GM18519 (cell line): ENCODE data around the gene FBLN1.
"Not testable (repeated sequence)": the region's sequence is repeated elsewhere in the genome, so short reads cannot be mapped to it uniquely, and the experiment has no call there.

Source experiments
- ATAC-seq: cut with Tn5 transposase; IDR thresholded peaks from one replicate; pipeline ENCODE4 v1.9.1; 2021; ENCODE audit warnings: mild to moderate bottlenecking, moderate library complexity; ENCODE audit not compliant: unreplicated experiment, low FRiP score

FBLN1 gene

DNA sequence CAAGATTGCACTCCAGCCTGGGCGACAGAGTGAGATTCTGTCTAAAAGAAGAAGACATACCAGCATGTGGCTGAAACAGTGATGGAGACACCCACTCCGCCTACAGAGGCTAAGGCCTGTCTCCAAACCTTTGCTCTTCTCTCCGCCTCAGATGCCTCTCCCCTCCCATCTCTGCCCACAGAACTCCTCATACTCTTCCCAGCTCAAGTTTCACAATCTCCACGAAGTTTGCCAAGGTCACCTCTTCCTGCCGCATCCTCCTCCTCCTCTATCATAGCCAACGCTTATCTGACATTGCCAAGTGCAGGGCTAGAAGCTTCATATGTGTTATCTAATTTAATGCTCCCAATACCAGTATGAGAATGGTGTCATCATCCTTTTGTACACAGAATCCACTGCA lies 25.9 kb upstream of the FBLN1 start:
- ATAC-seq = no peak

GRCh38 chr22:45477366-45478107 lies 25.1 kb upstream of the FBLN1 start:
- no peak for ATAC-seq

- no peak for ATAC-seq
Observed at GRCh38 chr22:45478108-45478771, 24.4 kb upstream of the FBLN1 start.

GRCh38 chr22:45480717-45481116 lies 22.0 kb upstream of the FBLN1 start:
- no peak for ATAC-seq

GRCh38 chr22:45481661-45482060 lies 21.0 kb upstream of the FBLN1 start:
- no peak for ATAC-seq

- no peak for ATAC-seq
Observed at GRCh38 chr22:45482169-45482568, 20.5 kb upstream of the FBLN1 start.

- no peak for ATAC-seq
Observed at GRCh38 chr22:45483319-45483718, 19.4 kb upstream of the FBLN1 start.

DNA sequence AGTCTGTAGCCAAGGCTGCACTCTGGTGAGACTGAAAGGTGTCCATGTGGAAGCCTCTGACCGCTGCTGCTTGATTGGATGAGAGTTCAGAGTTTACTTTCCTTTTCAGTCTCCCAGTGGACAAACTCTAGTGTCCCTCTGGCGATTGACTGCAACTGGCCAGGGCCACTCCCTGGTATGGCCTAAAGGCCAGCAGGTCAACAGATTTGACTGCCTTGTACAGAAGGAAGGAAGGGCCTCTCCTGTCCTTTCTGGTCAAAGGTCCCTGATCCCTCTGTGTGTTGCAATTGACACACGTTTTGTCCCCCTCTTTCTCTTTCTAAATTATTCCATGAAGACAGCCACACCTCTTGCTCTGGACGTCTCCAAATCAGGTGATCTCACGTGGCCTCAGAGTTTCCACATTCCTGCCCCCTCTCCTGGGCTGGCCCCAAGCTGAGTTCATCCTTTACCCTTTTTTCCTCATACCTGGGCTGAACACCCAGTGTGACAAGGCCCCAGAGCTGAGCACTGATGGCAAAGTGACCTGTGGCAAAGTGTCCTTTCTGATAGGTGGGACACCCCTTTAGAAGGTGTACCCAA lies 18.7 kb upstream of the FBLN1 start:
- no peak for ATAC-seq

- ATAC-seq = no peak
Observed at GRCh38 chr22:45484742-45485141, 17.9 kb upstream of the FBLN1 start.

DNA sequence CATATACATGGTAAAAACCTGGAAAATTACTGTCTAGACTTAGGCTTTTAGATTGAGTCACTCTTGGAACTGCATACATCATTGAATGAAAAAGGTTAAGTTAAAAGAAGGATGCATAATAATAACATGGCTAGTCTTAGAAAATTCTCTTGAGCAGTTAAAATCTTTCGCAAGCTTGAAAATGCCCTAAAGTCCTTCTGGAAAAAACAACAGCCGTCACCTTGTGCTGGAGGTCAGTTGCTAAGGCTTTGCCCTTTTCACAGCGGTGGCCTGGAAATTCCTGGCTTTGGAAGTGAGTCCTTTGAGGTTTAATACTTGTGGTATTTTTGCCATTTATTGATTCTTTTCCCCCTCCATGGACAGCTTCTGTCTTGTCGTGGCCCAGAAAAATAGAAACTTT lies 17.4 kb upstream of the FBLN1 start:
- no peak for ATAC-seq

DNA sequence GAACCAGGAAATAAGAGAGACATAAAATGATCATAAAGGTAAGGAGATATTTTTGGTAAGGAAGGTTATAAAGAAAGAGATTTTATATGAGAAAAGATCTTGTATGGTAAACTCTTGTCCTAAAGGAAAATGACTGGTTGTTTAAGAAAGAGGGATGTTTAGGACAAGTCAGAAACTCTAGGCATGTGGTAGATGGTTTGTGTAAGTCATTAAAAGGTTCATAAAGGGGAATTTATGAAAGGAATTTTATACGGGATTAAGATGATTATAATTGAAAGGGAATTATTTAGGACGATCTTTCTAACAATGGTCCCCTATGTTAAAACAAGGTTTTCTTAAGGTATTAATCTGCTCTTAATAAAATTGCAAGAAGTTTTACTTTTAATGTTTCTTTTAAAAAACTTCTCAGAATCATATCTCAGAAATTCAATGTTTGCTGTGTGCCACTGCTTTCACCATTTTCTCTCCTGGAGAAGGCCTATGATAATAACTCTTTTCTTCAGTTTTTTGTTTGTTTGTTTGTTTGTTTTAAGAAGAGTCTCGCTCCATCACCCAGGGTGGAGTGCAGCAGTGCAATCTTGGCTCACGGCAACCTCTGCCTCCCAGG lies 13.8 kb upstream of the FBLN1 start:
- ATAC-seq = no peak

DNA sequence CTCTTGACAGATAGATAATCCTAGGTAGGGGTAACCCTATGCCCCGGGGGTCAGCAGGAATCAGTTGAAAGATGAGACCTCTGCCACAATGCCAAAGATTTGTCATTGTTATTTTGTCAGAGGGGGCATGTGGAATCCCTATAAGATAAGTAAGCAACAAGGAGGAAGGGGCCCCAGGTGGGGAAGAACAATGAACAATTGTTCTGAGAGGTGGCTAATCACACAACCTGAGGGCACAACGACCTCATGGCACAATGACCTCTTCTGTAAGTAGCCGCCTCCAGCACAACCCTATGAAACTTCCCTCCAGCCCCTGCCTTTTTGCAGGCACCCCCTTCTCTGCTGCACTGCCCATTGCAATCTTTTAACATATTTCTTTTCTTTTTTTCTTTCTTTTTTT lies 11.8 kb upstream of the FBLN1 start:
- no peak for ATAC-seq

GRCh38 chr22:45491841-45492240 lies 10.8 kb upstream of the FBLN1 start:
- ATAC-seq = no peak

DNA sequence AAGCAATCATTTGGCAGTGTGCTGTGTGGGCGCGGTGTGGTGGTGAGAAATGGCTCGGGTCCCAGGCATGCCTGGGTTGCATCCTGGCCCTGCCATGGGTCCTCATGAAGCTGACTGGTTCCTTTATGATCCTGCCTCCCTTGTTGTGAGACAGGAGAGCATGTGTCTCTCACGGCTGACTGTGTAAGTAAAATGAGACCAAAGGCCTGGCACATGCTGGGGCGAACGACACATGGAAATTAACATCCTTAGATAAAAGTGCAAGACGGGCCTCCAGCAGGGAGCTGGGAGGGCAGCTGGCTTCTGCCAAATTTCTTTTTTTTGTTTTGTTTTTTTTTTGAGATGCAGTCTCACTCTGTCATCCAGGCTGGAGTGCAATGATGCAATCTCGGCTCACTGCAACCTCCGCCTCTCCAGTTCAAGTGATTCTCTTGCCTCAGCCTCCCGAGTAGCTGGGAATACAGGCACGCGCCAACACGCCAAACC lies 9.4 kb upstream of the FBLN1 start:
- ATAC-seq = no peak

DNA sequence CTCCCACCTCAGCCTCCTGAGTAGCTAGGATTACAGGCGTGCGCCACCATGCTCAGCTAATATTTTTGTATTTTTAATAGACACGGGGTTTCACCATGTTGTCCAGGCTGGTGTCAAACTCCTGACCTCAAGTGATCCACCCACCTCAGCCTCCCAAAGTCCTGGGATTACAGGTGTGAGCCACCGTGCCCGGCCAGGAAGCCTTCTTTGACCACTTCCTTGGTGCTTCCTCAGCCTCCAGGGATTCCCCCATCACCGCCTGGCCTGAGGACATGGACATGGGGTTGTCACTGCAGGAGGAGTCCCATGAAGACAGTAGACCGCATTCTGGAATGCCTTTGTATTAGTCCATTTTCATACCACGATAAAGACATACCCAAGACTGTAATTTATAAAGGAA lies 8.4 kb upstream of the FBLN1 start:
- ATAC-seq = not testable (repeated sequence)

GRCh38 chr22:45495616-45496015 lies 7.1 kb upstream of the FBLN1 start:
- not testable (repeated sequence) for ATAC-seq

DNA sequence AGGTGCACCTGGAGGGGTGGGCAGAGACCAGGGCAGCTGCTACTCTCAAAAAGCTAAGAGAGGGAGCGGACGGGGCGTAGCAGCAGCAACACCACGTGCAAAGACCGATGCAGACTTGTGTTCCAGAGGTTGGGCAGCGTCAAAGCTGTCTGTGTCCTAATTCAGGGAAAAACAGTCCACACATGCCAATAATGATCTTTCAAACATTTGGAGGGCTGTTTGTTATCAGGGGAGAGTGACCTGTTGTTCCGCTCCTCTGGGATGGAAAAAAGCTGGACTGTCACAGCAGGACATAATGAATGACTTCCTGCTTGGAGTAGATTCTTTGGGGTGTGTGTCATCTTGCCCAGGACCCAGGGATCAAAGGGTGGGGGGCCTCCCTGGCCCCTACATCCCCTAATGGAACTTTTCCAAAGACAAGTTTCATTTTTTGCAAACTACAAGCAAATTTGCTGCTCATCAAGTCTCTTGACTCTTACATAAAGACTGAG lies 6.2 kb upstream of the FBLN1 start:
- no peak for ATAC-seq

GRCh38 chr22:45497351-45498145 lies 5.1 kb upstream of the FBLN1 start:
- no peak for ATAC-seq

DNA sequence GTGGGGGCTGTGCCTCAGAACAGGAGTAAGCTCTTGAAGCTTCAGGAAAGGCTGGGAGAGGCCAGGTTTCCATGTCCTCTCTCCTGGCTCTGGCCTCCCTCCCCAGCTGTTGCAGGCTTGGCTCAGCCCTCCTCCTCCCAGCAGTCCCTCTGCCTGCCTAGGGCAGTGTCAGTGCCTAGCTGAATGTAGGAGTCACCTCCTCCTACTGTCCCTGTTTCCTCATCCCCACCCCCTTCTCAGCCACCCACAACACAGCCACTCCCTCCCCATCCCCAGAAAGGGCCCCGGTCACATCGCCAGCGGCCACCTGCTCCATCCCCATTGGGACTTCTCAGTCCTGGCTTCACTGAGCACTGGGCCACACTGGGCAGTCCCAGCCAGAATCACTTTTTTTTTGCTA lies 2.9 kb upstream of the FBLN1 start:
- ATAC-seq = no peak

GRCh38 chr22:45503050-45503815 lies 550 bp downstream of the FBLN1 start:
- ATAC-seq = no peak
